ENCODE data around the gene ASZ1.
"Not testable (repeated sequence)": the region's sequence is repeated elsewhere in the genome, so short reads cannot be mapped to it uniquely, and the experiment has no call there.

ASZ1 gene

DNA sequence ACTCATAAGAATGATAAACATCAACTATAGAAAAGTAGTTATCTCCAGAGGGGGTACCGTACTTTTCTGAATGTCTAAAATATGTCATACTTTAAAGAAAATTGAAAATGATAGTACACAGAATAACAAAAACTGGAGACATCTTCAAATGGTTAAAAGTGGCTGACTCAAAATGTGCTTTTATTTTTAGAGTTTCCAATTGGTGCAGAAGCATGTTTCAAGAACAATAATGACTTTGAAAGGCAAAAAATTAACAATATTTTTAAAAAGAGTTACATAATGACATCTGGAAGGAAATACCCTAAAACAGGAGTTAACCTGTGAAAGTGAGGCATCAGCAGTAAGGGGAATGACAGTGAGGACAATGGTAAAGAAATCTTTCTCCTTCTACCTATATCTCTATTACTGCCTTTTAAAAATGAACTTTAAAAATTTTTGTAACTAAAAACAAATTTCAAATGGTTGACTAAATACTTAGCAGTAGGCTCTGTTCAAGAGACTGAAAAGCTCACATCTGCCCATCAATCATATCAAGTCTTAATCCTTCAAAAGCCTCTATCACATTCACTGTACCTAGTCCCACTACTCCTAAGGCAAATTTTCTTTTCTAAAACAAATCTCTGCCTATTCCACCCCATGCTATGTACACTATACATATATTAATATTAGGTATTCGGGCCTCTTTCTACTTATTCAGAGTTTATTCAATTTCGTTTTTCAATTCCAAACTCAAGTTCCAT lies 3.0 kb downstream of the ASZ1 start:
- no peaks in the 10 kb centered on the region for H3K9me3 ChIP-seq (ENCODE audit: low read length)
- no peaks in the 10 kb centered on the region for H3K27me3 ChIP-seq (ENCODE audit: insufficient read depth, low read length)
- H2AFZ ChIP-seq (ENCODE audit: low read depth, low read length) = no peak overlapping the region
- no peaks in the 10 kb centered on the region for H3K36me3 ChIP-seq (ENCODE audit: insufficient read depth, low read length)
- no peak overlapping the region for H3K4me3 ChIP-seq (ENCODE audit: low read length)
- H3K4me1 ChIP-seq (ENCODE audit: insufficient read depth, low read length) = no peaks in the 10 kb centered on the region

GRCh38 chr7:117414591-117414990 lies 12.7 kb downstream of the ASZ1 start:
- H3K36me3 ChIP-seq (ENCODE audit: insufficient read depth, low read length); H3K9me3 ChIP-seq (ENCODE audit: low read length); H3K4me3 ChIP-seq (ENCODE audit: low read length); H3K4me1 ChIP-seq (ENCODE audit: insufficient read depth, low read length); H2AFZ ChIP-seq (ENCODE audit: low read depth, low read length); H3K27me3 ChIP-seq (ENCODE audit: insufficient read depth, low read length): not testable (repeated sequence)

DNA sequence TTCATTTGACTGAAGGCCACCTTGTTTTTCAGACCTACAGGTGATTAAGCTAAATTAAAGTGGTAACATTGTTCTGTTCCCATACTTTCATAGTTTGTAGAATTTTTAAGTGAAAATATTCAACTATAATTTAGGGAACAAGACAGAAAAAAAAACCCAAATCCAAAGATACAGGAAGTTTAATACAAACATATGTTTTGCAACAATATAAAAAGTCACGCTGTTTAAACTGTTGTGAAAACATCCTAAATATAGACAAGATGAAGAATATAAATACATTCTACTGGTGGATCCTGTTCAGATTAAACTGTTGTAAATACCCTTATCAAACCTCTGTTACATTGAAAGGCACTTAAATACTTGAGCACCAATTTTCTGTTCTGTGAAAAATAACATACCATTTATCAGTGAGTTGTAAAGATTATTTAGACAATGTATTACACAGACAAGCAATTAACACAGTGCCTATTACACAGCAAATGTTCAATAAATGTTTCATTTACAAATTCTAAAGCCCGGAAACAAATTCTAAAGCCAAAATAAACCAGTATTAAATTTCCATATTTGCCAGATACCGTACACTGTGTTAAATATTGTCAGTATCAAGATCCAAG lies 14.2 kb downstream of the ASZ1 start:
- Histone ChIP-seq H3K4me1 (ENCODE audit: insufficient read depth, low read length) (no peaks in the 10 kb centered on the region), H2AFZ (ENCODE audit: low read depth, low read length) (no peak overlapping the region), H3K27me3 (ENCODE audit: insufficient read depth, low read length) (no peaks in the 10 kb centered on the region), H3K9me3 (ENCODE audit: low read length) (no peaks in the 10 kb centered on the region), H3K36me3 (ENCODE audit: insufficient read depth, low read length) (no peaks in the 10 kb centered on the region), H3K4me3 (ENCODE audit: low read length) (no peak overlapping the region)

GRCh38 chr7:117412390-117412789 lies 14.9 kb downstream of the ASZ1 start:
- no peak overlapping the region for H3K4me3 ChIP-seq (ENCODE audit: low read length)
- H3K27me3 ChIP-seq (ENCODE audit: insufficient read depth, low read length) = no peaks in the 10 kb centered on the region
- no peaks in the 10 kb centered on the region for H3K4me1 ChIP-seq (ENCODE audit: insufficient read depth, low read length)
- H3K36me3 ChIP-seq (ENCODE audit: insufficient read depth, low read length) = no peaks in the 10 kb centered on the region
- H2AFZ ChIP-seq (ENCODE audit: low read depth, low read length) = no peak overlapping the region
- H3K9me3 ChIP-seq (ENCODE audit: low read length) = no peaks in the 10 kb centered on the region

DNA sequence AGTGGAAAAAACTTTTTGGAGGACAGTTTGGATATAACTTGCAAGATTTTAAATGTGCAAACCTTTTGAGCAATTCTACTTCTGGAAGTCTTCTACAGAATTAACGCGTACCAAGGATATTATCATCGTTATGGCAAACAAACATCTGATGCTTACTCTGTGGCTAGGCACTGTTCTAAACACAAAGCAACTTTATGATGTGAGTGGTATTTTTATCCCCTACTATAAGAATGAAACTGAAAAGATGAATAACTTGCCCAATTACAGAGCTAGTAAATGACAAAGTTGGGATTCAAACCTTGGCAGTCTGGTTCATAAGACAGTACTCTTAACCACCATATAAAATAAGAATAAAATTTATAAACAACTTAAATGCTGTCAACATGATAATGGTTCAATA lies 15.8 kb downstream of the ASZ1 start:
- Histone ChIP-seq H3K4me1 (ENCODE audit: insufficient read depth, low read length) (no peaks in the 10 kb centered on the region), H3K9me3 (ENCODE audit: low read length) (no peaks in the 10 kb centered on the region), H3K36me3 (ENCODE audit: insufficient read depth, low read length) (no peaks in the 10 kb centered on the region), H2AFZ (ENCODE audit: low read depth, low read length) (no peak overlapping the region), H3K4me3 (ENCODE audit: low read length) (no peak overlapping the region), H3K27me3 (ENCODE audit: insufficient read depth, low read length) (no peaks in the 10 kb centered on the region)

DNA sequence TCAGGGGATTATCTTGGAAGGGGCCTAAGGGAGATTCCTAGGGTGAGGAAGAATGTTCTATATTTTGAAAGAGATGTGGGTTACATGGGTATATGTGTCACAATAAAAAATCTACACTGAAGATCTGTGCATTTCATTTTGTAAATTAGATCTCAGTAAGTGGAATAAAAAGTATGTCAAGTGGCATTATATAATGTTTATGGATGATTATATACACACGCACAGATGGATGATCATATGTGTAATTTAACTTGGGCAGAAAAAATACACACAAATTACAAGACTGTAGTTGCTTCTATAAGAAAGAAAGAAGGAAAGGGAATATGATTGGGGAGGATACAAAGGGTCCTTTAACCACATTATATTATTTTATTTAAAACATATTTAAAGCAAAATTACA lies 18.5 kb downstream of the ASZ1 start:
- Histone ChIP-seq H2AFZ (ENCODE audit: low read depth, low read length) (no peak overlapping the region), H3K27me3 (ENCODE audit: insufficient read depth, low read length) (no peaks in the 10 kb centered on the region), H3K36me3 (ENCODE audit: insufficient read depth, low read length) (no peaks in the 10 kb centered on the region), H3K4me1 (ENCODE audit: insufficient read depth, low read length) (no peaks in the 10 kb centered on the region), H3K4me3 (ENCODE audit: low read length) (no peak overlapping the region), H3K9me3 (ENCODE audit: low read length) (no peaks in the 10 kb centered on the region)

- H3K9me3 ChIP-seq (ENCODE audit: low read length) = no peaks in the 10 kb centered on the region
- no peaks in the 10 kb centered on the region for H3K27me3 ChIP-seq (ENCODE audit: insufficient read depth, low read length)
- no peaks in the 10 kb centered on the region for H3K36me3 ChIP-seq (ENCODE audit: insufficient read depth, low read length)
- H2AFZ ChIP-seq (ENCODE audit: low read depth, low read length) = no peak overlapping the region
- H3K4me3 ChIP-seq (ENCODE audit: low read length) = no peak overlapping the region
- no peaks in the 10 kb centered on the region for H3K4me1 ChIP-seq (ENCODE audit: insufficient read depth, low read length)
Observed at GRCh38 chr7:117405519-117405918, 21.8 kb downstream of the ASZ1 start.

DNA sequence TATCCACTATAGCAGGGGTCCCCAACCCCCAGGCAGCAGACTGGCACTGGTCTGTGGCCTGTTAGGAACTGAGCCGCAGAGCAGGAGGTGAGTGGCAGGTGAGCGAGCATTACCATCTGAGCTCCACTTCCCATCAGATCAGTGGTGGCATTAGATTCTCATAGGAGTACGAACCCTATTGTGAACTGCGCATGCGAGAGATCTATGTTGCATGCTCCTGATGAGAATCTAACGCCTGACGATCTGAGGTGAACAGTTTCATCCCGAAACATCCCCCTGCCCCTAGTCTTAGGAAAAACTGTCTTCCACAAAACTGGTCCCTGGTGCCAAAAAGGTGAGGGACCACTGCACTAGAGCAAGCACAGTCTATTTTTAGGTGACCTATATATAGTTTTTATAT lies 23.6 kb downstream of the ASZ1 start:
- Histone ChIP-seq H3K9me3 (ENCODE audit: low read length) (no peaks in the 10 kb centered on the region), H3K4me1 (ENCODE audit: insufficient read depth, low read length) (no peaks in the 10 kb centered on the region), H2AFZ (ENCODE audit: low read depth, low read length) (no peak overlapping the region), H3K36me3 (ENCODE audit: insufficient read depth, low read length) (no peaks in the 10 kb centered on the region), H3K27me3 (ENCODE audit: insufficient read depth, low read length) (no peaks in the 10 kb centered on the region), H3K4me3 (ENCODE audit: low read length) (no peak overlapping the region)

- Histone ChIP-seq H3K27me3 (ENCODE audit: insufficient read depth, low read length) (no peaks in the 10 kb centered on the region), H3K4me1 (ENCODE audit: insufficient read depth, low read length) (no peaks in the 10 kb centered on the region), H3K4me3 (ENCODE audit: low read length) (no peak overlapping the region), H2AFZ (ENCODE audit: low read depth, low read length) (no peak overlapping the region), H3K9me3 (ENCODE audit: low read length) (no peaks in the 10 kb centered on the region), H3K36me3 (ENCODE audit: insufficient read depth, low read length) (no peaks in the 10 kb centered on the region)
Observed at GRCh38 chr7:117402109-117402508, 25.2 kb downstream of the ASZ1 start.

DNA sequence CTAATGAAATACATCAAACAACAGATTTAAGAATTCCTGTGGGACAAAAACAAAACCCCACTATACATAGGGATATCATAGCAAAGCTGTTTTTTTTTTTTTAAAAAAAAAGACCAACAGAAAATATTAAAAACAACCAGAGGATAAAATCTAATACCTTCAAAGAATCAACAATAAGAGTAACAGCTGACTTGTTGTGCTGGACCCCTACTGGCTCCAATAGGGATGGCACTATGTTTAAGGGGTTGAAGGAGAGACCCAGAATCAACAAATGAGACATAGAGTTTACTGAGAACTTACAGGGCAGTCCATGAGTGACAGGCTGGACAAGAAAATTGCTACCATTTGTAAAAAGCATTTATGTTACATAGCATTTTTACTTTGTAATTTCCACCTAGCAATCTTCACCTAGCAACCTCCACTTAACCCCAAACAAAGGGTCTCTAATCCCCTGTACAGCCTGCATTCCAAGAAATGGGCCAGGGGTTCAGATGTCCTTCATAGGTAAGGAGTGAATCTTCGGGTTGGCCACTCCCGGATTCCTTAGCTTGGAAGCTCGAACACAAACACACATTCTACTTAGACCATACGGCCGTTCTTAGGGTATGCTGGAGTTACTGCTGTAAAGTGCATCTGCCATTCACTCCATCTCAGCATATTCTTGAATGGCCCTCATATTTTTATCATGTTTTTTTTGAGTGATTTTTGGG lies 25.8 kb downstream of the ASZ1 start:
- no peaks in the 10 kb centered on the region for H3K36me3 ChIP-seq (ENCODE audit: insufficient read depth, low read length)
- H2AFZ ChIP-seq (ENCODE audit: low read depth, low read length) = no peak overlapping the region
- H3K4me3 ChIP-seq (ENCODE audit: low read length) = no peak overlapping the region
- no peaks in the 10 kb centered on the region for H3K4me1 ChIP-seq (ENCODE audit: insufficient read depth, low read length)
- H3K9me3 ChIP-seq (ENCODE audit: low read length) = no peaks in the 10 kb centered on the region
- no peaks in the 10 kb centered on the region for H3K27me3 ChIP-seq (ENCODE audit: insufficient read depth, low read length)

DNA sequence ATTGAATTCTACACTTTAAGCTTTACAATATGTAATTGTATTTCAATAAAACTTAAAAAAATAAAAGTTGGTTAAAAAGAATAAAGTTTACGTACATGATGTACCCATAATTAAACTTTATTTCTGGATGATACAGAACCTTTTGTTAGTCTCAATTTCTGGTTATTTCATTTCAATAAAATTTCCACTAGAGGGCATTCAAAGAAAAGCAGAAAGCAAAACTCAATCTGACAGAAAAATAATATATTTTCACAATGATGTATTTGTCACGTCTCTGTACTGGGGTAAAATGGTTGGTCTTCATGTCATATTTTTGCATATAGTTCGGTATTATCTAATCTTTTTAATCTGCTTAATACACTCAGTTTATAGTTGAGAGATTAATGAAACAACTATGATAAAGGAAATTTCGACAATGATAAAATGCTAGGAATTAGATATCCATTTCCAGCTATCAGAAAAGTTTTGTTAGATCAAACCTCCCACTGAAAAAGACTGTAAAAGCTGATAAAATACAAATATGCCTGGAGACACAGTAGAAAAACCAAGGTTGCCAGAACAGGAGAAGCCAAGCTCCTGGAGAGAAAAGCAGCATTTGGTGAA lies 27.4 kb downstream of the ASZ1 start:
- H3K27me3 ChIP-seq (ENCODE audit: insufficient read depth, low read length) = no peaks in the 10 kb centered on the region
- no peak overlapping the region for H3K4me3 ChIP-seq (ENCODE audit: low read length)
- H3K4me1 ChIP-seq (ENCODE audit: insufficient read depth, low read length) = no peaks in the 10 kb centered on the region
- H3K9me3 ChIP-seq (ENCODE audit: low read length) = no peaks in the 10 kb centered on the region
- H2AFZ ChIP-seq (ENCODE audit: low read depth, low read length) = no peak overlapping the region
- H3K36me3 ChIP-seq (ENCODE audit: insufficient read depth, low read length) = no peaks in the 10 kb centered on the region

DNA sequence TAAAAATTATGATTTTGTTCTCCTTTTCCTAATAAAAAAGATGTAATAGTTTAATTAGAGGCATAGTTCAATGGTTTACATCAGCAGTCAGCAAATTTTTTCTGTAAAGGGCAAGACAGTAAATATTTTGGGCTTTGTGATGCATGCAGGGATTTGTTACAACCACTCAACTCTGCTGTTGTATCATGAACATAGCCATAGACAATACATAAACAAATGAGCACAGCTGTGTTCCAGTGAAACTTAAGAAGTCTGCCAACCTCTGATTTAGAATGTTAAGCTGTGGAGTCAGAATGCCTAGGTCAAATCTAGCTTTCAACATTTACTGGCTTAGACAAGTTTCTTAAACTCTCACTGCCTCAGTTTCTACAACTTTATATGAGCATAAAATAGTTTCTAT lies 31.6 kb downstream of the ASZ1 start:
- no peaks in the 10 kb centered on the region for H3K36me3 ChIP-seq (ENCODE audit: insufficient read depth, low read length)
- H3K27me3 ChIP-seq (ENCODE audit: insufficient read depth, low read length) = no peaks in the 10 kb centered on the region
- no peak overlapping the region for H3K4me3 ChIP-seq (ENCODE audit: low read length)
- no peaks in the 10 kb centered on the region for H3K4me1 ChIP-seq (ENCODE audit: insufficient read depth, low read length)
- no peaks in the 10 kb centered on the region for H3K9me3 ChIP-seq (ENCODE audit: low read length)
- H2AFZ ChIP-seq (ENCODE audit: low read depth, low read length) = no peak overlapping the region

DNA sequence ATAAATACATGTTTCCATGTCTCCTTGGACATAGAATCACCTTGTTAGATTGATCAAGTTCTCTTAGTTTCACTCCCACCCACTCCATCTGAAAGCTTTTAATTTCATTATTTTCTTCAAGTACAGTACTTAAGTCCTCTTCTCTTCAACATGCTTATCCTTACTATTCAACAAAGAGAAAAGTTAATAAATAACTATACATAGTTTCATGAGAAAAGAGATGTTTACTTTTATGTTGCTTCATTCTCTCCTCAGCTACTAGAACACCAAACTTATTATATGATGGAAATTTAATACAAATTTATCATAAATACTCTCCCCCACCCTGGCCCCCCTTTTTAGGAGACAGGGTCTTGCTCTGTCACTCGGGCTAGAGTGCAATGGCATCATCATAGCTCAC lies 33.5 kb downstream of the ASZ1 start:
- no peak overlapping the region for H3K4me3 ChIP-seq (ENCODE audit: low read length)
- no peaks in the 10 kb centered on the region for H3K36me3 ChIP-seq (ENCODE audit: insufficient read depth, low read length)
- H3K27me3 ChIP-seq (ENCODE audit: insufficient read depth, low read length) = no peaks in the 10 kb centered on the region
- H2AFZ ChIP-seq (ENCODE audit: low read depth, low read length) = no peak overlapping the region
- no peaks in the 10 kb centered on the region for H3K4me1 ChIP-seq (ENCODE audit: insufficient read depth, low read length)
- no peaks in the 10 kb centered on the region for H3K9me3 ChIP-seq (ENCODE audit: low read length)
